ENCODE measurements around the gene CIB2. TPM values are rescaled to one million over a fixed set of nuclear protein-coding genes. Genes with fewer than 3 reads are reported as not detected.

Gene CIB2
- polyA plus RNA-seq, 2 of the 4 experiments (the other 2 are of a cell fraction), result 21.2 to 25.3 TPM

DNA sequence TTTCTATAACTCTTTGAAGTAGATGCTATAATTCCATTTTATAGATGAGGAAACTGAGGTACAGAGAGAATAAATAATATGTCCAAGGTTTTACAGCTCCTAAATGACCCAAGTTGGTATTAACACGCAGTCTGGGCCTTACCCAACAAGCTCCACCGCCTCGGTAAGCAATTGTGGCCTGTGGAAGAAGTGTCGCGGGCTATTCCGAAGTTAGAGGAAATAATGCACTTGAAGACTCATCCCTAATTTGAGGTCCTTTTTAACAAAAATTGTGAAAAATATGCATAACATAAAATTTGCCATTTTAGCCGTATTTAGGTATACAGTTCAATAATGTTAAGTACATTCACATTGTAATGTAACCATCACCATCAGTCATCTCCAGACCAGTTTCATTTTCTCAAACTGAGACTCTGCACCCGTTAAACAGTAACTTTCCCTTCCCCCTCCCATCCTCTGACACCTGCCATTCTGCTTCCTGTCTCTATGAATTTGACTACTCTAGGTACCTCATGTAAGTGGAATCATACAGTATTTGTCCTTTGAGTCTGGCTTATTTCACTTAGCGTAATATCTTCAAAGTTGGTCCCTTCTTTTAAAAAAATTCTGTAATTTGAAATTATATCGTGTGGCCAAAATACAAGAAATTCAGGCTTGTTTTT, 36.1 kb upstream of the CIB2 start:
- ChIA-PET POLR2A (no interaction called here), CTCF (interaction anchor here (0.5 to 4.3 kb wide), 6 partner anchors 10 to 74 kb away, joined by 3 to 26 read pairs (median 8); partner anchors contain the start of gene CIB2)
- ATAC-seq (no peak), FAIRE-seq (no peak), DNase-seq (ENCODE audit: low read depth in 1 of 2, low spot score in 1 of 2) (no peak)
- Histone ChIP-seq H3K4me1 (no peaks in the 10 kb centered on the region), H3K9me3 (no peaks in the 10 kb centered on the region), H3K4me2 (no peak overlapping the region), H3K4me3 (no peak overlapping the region), H3K27ac (no peak overlapping the region)
- TF ChIP-seq, protein P1, sequence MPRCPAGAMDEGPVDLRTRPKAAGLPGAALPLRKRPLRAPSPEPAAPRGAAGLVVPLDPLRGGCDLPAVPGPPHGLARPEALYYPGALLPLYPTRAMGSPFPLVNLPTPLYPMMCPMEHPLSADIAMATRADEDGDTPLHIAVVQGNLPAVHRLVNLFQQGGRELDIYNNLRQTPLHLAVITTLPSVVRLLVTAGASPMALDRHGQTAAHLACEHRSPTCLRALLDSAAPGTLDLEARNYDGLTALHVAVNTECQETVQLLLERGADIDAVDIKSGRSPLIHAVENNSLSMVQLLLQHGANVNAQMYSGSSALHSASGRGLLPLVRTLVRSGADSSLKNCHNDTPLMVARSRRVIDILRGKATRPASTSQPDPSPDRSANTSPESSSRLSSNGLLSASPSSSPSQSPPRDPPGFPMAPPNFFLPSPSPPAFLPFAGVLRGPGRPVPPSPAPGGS (IDR thresholded peaks at IDR 0.05), result no peak
- TF ChIP-seq MAZ (IDR thresholded peaks at IDR 0.05; ENCODE audit: borderline replicate concordance, low read depth, low read length) (no peak), JUN (IDR thresholded peaks at IDR 0.05) (no peak), KDM1A (IDR thresholded peaks at IDR 0.05; ENCODE audit: low read depth) (no peak)
- TF ChIP-seq, protein P2, sequence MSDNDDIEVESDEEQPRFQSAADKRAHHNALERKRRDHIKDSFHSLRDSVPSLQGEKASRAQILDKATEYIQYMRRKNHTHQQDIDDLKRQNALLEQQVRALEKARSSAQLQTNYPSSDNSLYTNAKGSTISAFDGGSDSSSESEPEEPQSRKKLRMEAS (IDR thresholded peaks at IDR 0.05), result no peak
- TF ChIP-seq, protein P3, sequence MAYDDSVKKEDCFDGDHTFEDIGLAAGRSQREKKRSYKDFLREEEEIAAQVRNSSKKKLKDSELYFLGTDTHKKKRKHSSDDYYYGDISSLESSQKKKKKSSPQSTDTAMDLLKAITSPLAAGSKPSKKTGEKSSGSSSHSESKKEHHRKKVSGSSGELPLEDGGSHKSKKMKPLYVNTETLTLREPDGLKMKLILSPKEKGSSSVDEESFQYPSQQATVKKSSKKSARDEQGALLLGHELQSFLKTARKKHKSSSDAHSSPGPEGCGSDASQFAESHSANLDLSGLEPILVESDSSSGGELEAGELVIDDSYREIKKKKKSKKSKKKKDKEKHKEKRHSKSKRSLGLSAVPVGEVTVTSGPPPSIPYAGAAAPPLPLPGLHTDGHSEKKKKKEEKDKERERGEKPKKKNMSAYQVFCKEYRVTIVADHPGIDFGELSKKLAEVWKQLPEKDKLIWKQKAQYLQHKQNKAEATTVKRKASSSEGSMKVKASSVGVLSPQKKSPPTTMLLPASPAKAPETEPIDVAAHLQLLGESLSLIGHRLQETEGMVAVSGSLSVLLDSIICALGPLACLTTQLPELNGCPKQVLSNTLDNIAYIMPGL (CRISPR knock-in tag; IDR thresholded peaks at IDR 0.05; ENCODE audit: borderline replicate concordance), result no peak
- 89% methylated on average over 10 of the region's 10 CpGs for WGBS (ENCODE audit: missing lambda C conversion rate)

DNA sequence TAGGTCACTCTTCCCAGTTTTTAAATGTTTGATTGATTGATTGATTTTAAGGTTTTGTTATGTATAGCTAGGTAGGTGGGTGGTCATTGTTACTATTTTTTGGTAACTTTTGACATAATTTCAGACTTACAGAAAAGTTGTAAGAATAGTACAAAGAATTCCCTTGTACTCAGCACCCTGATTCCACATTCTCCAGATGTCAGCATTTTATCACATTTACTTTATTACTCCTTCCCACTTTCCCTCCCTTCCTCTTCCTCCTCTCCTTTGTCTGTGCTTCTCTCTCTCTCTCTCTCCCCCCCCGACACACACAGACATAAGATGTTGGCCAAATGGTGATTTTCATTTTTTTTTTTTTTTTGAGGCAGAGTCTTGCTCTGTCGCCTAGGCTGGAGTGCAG, 32.8 kb upstream of the CIB2 start:
- no peak for DNase-seq (ENCODE audit: low read depth in 1 of 2, low spot score in 1 of 2)
- H3K4me3 ChIP-seq, result no peak overlapping the region
- CTCF ChIA-PET, result interaction anchor here (0.7 to 2.2 kb wide), 4 partner anchors 11 to 56 kb away, joined by 3 to 8 read pairs (median 3); no protein-coding TSS in a partner anchor
- ATAC-seq, result no peak
- no peak overlapping the region for H3K27ac ChIP-seq
- H3K4me2 ChIP-seq, result no peak overlapping the region
- TF ChIP-seq MYC (IDR thresholded peaks at IDR 0.05; ENCODE audit: borderline replicate concordance, low read length) (no peak), MAFK (IDR thresholded peaks at IDR 0.05; ENCODE audit: partially characterized antibody) (peak; percentile 38)
- no peak for FAIRE-seq
- no peaks in the 10 kb centered on the region for H3K9me3 ChIP-seq
- no peaks in the 10 kb centered on the region for H3K4me1 ChIP-seq
- 93% methylated on average over 2 of the region's 2 CpGs for WGBS (ENCODE audit: missing lambda C conversion rate)
- POLR2A ChIA-PET, result no interaction called here

DNA sequence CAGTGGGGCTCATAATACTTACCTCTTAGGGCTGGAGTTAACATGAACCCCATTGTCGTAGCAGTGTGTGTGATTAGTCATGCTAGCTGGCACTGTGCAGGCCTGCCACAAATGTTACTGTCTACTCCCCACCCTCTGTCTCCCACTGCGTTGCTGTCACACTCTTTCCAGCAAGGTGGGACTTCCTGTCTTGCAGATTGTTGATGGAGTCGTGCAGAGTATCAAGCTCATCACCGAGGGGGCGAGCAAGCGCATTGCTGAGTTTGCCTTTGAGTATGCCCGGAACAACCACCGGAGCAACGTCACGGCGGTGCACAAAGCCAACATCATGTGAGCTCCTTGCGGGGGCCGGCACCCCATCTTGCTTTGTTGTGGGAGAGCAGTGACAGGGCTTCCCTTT, 30.8 kb upstream of the CIB2 start:
- ChIA-PET CTCF (interaction anchor here (0.6 to 7.4 kb wide), 8 partner anchors 12 to 163 kb away, joined by 3 to 38 read pairs (median 4); partner anchors contain the start of gene IDH3A), POLR2A (no interaction called here)
- 90% methylated on average over 13 of the region's 13 CpGs for WGBS (ENCODE audit: missing lambda C conversion rate)
- TF ChIP-seq MAFK (IDR thresholded peaks at IDR 0.05; ENCODE audit: partially characterized antibody), result no peak
- TF ChIP-seq RFX5 (IDR thresholded peaks at IDR 0.05), result no peak
- no peak for TF ChIP-seq KDM1A (IDR thresholded peaks at IDR 0.05; ENCODE audit: low read depth)
- TF ChIP-seq CHD4 (IDR thresholded peaks at IDR 0.05; ENCODE audit: borderline replicate concordance), result no peak
- no peak for TF ChIP-seq CBX2 (IDR thresholded peaks at IDR 0.05; ENCODE audit: borderline replicate concordance, low read depth)
- no peak for TF ChIP-seq NR3C1 (IDR thresholded peaks at IDR 0.05)
- TF ChIP-seq, protein P4, sequence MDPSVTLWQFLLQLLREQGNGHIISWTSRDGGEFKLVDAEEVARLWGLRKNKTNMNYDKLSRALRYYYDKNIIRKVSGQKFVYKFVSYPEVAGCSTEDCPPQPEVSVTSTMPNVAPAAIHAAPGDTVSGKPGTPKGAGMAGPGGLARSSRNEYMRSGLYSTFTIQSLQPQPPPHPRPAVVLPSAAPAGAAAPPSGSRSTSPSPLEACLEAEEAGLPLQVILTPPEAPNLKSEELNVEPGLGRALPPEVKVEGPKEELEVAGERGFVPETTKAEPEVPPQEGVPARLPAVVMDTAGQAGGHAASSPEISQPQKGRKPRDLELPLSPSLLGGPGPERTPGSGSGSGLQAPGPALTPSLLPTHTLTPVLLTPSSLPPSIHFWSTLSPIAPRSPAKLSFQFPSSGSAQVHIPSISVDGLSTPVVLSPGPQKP (IDR thresholded peaks at IDR 0.05; ENCODE audit: low read depth, low read length), result no peak
- no peak for TF ChIP-seq POLR2A (IDR thresholded peaks at IDR 0.05; ENCODE audit: low read length)
- TF ChIP-seq GATA3 (IDR thresholded peaks at IDR 0.05; ENCODE audit: borderline replicate concordance), result no peak
- no peak for TF ChIP-seq RCOR1 (IDR thresholded peaks at IDR 0.05; ENCODE audit: low read depth, low read length)
- TF ChIP-seq RNF2 (IDR thresholded peaks at IDR 0.05; ENCODE audit: borderline replicate concordance, low read depth), result no peak
- TF ChIP-seq ESRRA (IDR thresholded peaks at IDR 0.05; ENCODE audit: borderline replicate concordance, low read length), result no peak
- no peak for TF ChIP-seq TP53 (CRISPR knock-in tag; IDR thresholded peaks at IDR 0.05)
- TF ChIP-seq, protein P3 (CRISPR knock-in tag; IDR thresholded peaks at IDR 0.05; ENCODE audit: borderline replicate concordance), result no peak
- no peak for TF ChIP-seq HOXA7 (CRISPR knock-in tag; IDR thresholded peaks at IDR 0.05)
- Histone ChIP-seq H3K27ac (no peak overlapping the region), H3K4me3 (no peak overlapping the region), H3K4me2 (no peak overlapping the region), H3K9me3 (no peaks in the 10 kb centered on the region), H3K4me1 (no peaks in the 10 kb centered on the region; the same call in 2 of the 3 replicates)
- FAIRE-seq, result no peak
- no peak for ATAC-seq
- no peak for DNase-seq (ENCODE audit: low read depth in 1 of 2, low spot score in 1 of 2)

Data from A549 (cell line).